H9 (cell line): ENCODE data around the gene ARID5A. TPM values are rescaled to one million over a fixed set of nuclear protein-coding genes. Genes with fewer than 3 reads are reported as not detected.

Source experiments
- DNase-seq: peaks from one replicate; pipeline ENCODE4 v3.0.0-alpha.2; 2017
- H2AFZ ChIP-seq: one replicate; pipeline ENCODE4 v1.6.1; 2013; ENCODE audit warnings: mild to moderate bottlenecking, low read length, control low read depth, moderate library complexity
- H2AK5ac ChIP-seq: 2 replicates; pipeline ENCODE4 v1.6.1; 2013; ENCODE audit warnings: low read length, control low read depth, mixed read lengths; ENCODE audit not compliant: insufficient read length
- H2BK120ac ChIP-seq: one replicate; pipeline ENCODE4 v1.6.1; 2013; ENCODE audit warnings: low read depth, mild to moderate bottlenecking, low read length, control low read depth, inconsistent platforms; ENCODE audit not compliant: poor library complexity, severe bottlenecking
- H2BK12ac ChIP-seq: 2 replicates; pipeline ENCODE4 v1.6.1; 2013; ENCODE audit warnings: low read length, control low read depth, mixed read lengths, low read depth; ENCODE audit not compliant: insufficient read length
- H2BK15ac ChIP-seq: 2 replicates; pipeline ENCODE4 v1.6.1; 2013; ENCODE audit warnings: low read depth, low read length, control low read depth
- H2BK20ac ChIP-seq: one replicate; pipeline ENCODE4 v1.6.1; 2013; ENCODE audit warnings: low read depth, mild to moderate bottlenecking, low read length, control low read depth, inconsistent platforms; ENCODE audit not compliant: poor library complexity, severe bottlenecking
- H2BK5ac ChIP-seq: 2 replicates; pipeline ENCODE4 v1.6.1; 2013; ENCODE audit warnings: low read length, control low read depth, mixed read lengths; ENCODE audit not compliant: insufficient read length
- H3K14ac ChIP-seq: 2 replicates; pipeline ENCODE4 v1.6.1; 2013; ENCODE audit warnings: low read length, control low read depth; ENCODE audit not compliant: insufficient read depth
- H3K18ac ChIP-seq: 2 replicates; pipeline ENCODE4 v1.6.1; 2013; ENCODE audit warnings: low read depth, mild to moderate bottlenecking, mixed read lengths, low read length, control low read depth; ENCODE audit not compliant: insufficient read length
- H3K23ac ChIP-seq: 2 replicates; pipeline ENCODE4 v1.6.1; 2013; ENCODE audit warnings: low read length, control low read depth, mixed read lengths, low read depth; ENCODE audit not compliant: insufficient read length
- H3K23me2 ChIP-seq: 2 replicates; pipeline ENCODE4 v1.6.1; 2013; ENCODE audit warnings: low read depth, mild to moderate bottlenecking, mixed read lengths, low read length, control low read depth; ENCODE audit not compliant: insufficient read length, poor library complexity, severe bottlenecking
- H3K27ac ChIP-seq: 2 replicates; pipeline ENCODE4 v1.5.1; 2013; ENCODE audit warnings: low read length, control low read depth, mixed read lengths, low read depth; ENCODE audit not compliant: insufficient read length
- H3K27me3 ChIP-seq: 2 replicates; pipeline ENCODE4 v1.6.1; 2013; ENCODE audit warnings: low read length, control low read depth, inconsistent platforms; ENCODE audit not compliant: insufficient read depth
- H3K4ac ChIP-seq: 2 replicates; pipeline ENCODE4 v1.6.1; 2013; ENCODE audit warnings: low read depth, mild to moderate bottlenecking, control low read depth, inconsistent platforms, low read length, moderate library complexity
- H3K4me1 ChIP-seq: 2 replicates; pipeline ENCODE4 v1.6.1; 2013; ENCODE audit warnings: low read length, control low read depth, inconsistent platforms; ENCODE audit not compliant: insufficient read depth
- H3K4me2 ChIP-seq: 2 replicates; pipeline ENCODE4 v1.6.1; 2013; ENCODE audit warnings: low read length, control low read depth, mixed read lengths; ENCODE audit not compliant: insufficient read length, insufficient read depth
- H3K56ac ChIP-seq: 2 replicates; pipeline ENCODE4 v1.6.1; 2013; ENCODE audit warnings: low read depth, mild to moderate bottlenecking, mixed read lengths, low read length, control low read depth; ENCODE audit not compliant: insufficient read length
- H3K79me1 ChIP-seq: 2 replicates; pipeline ENCODE4 v1.6.1; 2013; ENCODE audit warnings: low read depth, mild to moderate bottlenecking, moderate library complexity, low read length, control low read depth, inconsistent platforms; ENCODE audit not compliant: insufficient read depth, poor library complexity, severe bottlenecking
- H3K79me2 ChIP-seq: 2 replicates; pipeline ENCODE4 v1.6.1; 2013; ENCODE audit warnings: low read length, control low read depth, inconsistent platforms; ENCODE audit not compliant: insufficient read depth
- H3K9ac ChIP-seq: 2 replicates; pipeline ENCODE4 v1.6.1; 2013; ENCODE audit warnings: low read length, control low read depth, mixed read lengths; ENCODE audit not compliant: insufficient read length; ENCODE audit errors: extremely low read depth
- H3K9me3 ChIP-seq: one replicate; pipeline ENCODE4 v1.6.1; 2013; ENCODE audit warnings: low read depth, low read length, inconsistent platforms; ENCODE audit not compliant: control insufficient read depth
- H3T11ph ChIP-seq: one replicate; pipeline ENCODE4 v1.6.1; 2013; ENCODE audit warnings: mild to moderate bottlenecking, low read length, control low read depth, inconsistent platforms
- H4K20me1 ChIP-seq: one replicate; pipeline ENCODE4 v1.6.1; 2013; ENCODE audit not compliant: control insufficient read depth, insufficient read length, insufficient read depth
- H4K5ac ChIP-seq: 2 replicates; pipeline ENCODE4 v1.6.1; 2013; ENCODE audit warnings: low read depth, mild to moderate bottlenecking, mixed read lengths, low read length, control low read depth; ENCODE audit not compliant: insufficient read length
- H4K8ac ChIP-seq: replicated peaks from 2 replicates; pipeline ENCODE4 v1.6.1; 2013; ENCODE audit warnings: low read length, control low read depth, mixed read lengths, low read depth; ENCODE audit not compliant: insufficient read length
- H4K91ac ChIP-seq: 2 replicates; pipeline ENCODE4 v1.6.1; 2013; ENCODE audit warnings: low read depth, mild to moderate bottlenecking, moderate library complexity, mixed read lengths, low read length, control low read depth; ENCODE audit not compliant: insufficient read length
- H3K27ac Mint-ChIP-seq, 3 experiments: 2 replicates in 2 of 3; 3 replicates in 1 of 3; pipeline ENCODE4 v1.8.0; 2020 to 2021; ENCODE audit warnings: mixed read lengths in 3 of 3, mild to moderate bottlenecking in 1 of 3, moderate library complexity in 1 of 3
- H3K27me3 Mint-ChIP-seq: 2 replicates; pipeline ENCODE4 v1.8.0; 2021; ENCODE audit warnings: low read depth, mild to moderate bottlenecking, moderate library complexity, mixed read lengths
- H3K36me3 Mint-ChIP-seq, 3 experiments: 2 replicates in 2 of 3; 3 replicates in 1 of 3; pipeline ENCODE4 v1.8.0; 2020 to 2021; ENCODE audit warnings: low read depth in 3 of 3, mixed read lengths in 3 of 3; ENCODE audit not compliant: insufficient read depth in 1 of 3
- H3K4me1 Mint-ChIP-seq, 2 experiments: 2 replicates each; pipeline ENCODE4 v1.8.0; 2020; ENCODE audit warnings: mixed read lengths in 2 of 2
- H3K4me3 Mint-ChIP-seq, 2 experiments: 2 replicates in 1 of 2; 3 replicates in 1 of 2; pipeline ENCODE4 v1.8.0; 2020 to 2021; ENCODE audit warnings: mild to moderate bottlenecking in 2 of 2, mixed read lengths in 2 of 2, moderate library complexity in 1 of 2
- H3K9me3 Mint-ChIP-seq, 2 experiments: 2 replicates in 1 of 2; 3 replicates in 1 of 2; pipeline ENCODE4 v1.8.0; 2020; ENCODE audit warnings: mild to moderate bottlenecking in 2 of 2, mixed read lengths in 2 of 2, moderate library complexity in 1 of 2
- CTCF ChIP-seq: fragments of 200-600 bp; sonication (generic); conservative IDR thresholded peaks from 3 replicates; pipeline ENCODE4 v1.8.0; 2021; ENCODE audit warnings: antibody characterized with exemption, mild to moderate bottlenecking
- WGBS: extraction: QIAGEN DNeasy Blood & Tissue Kit; methylation state at CpG from one replicate; pipeline ENCODE4 v1.1.7; 2013; ENCODE audit warnings: missing lambda C conversion rate, low lambda C conversion rate, mixed read lengths; ENCODE audit not compliant: insufficient read length; ENCODE audit errors: extremely low coverage; 5-methylcytosine and 5-hydroxymethylcytosine counted together
- total RNA-seq: library from RNA; stranded (reverse); gene quantifications from 2 replicates; pipeline ENCODE4 v1.2.1, GENCODE V29; 2021

Gene ARID5A
- total RNA-seq, 1 experiment from 2014 or later: 4.5 TPM

GRCh38 chr2:96520231-96520630 lies 16.3 kb upstream of the ARID5A start:
- H3K27me3 ChIP-seq: no peaks in the 10 kb centered on the region
- no peak overlapping the region for H2AK5ac ChIP-seq
- no peak overlapping the region for H2BK12ac ChIP-seq
- H2BK20ac ChIP-seq: no peak overlapping the region
- no peak overlapping the region for H4K91ac ChIP-seq
- no peaks in the 10 kb centered on the region for H3K4me1 Mint-ChIP-seq
- DNase-seq: no peak
- H3K9me3 Mint-ChIP-seq: peaks cover 19 to 24% of the 10 kb centered on the region in 2 experiments
- no peak overlapping the region for H2BK15ac ChIP-seq
- H3T11ph ChIP-seq: no peak overlapping the region
- no peak overlapping the region for H3K4me3 Mint-ChIP-seq
- H3K4me2 ChIP-seq: no peak overlapping the region
- H3K79me2 ChIP-seq: no peaks in the 10 kb centered on the region
- no peak overlapping the region for H3K23ac ChIP-seq
- no peak overlapping the region for H3K9ac ChIP-seq
- H3K79me1 ChIP-seq: no peaks in the 10 kb centered on the region
- no peak overlapping the region for H3K14ac ChIP-seq
- WGBS: no CpG with 5 or more reads among the region's 4 CpGs
- H4K20me1 ChIP-seq: no peaks in the 10 kb centered on the region
- H2AFZ ChIP-seq: no peak overlapping the region
- H3K4ac ChIP-seq: no peak overlapping the region
- H3K56ac ChIP-seq: no peak overlapping the region
- no peak overlapping the region for H2BK5ac ChIP-seq
- H3K27ac ChIP-seq: no peak overlapping the region
- no peak overlapping the region for H2BK120ac ChIP-seq
- H3K23me2 ChIP-seq: no peaks in the 10 kb centered on the region
- no peak overlapping the region for H3K18ac ChIP-seq
- TF ChIP-seq CTCF: no peak
- H3K4me1 ChIP-seq: no peaks in the 10 kb centered on the region
- no peak overlapping the region for H3K27ac Mint-ChIP-seq
- peaks cover 4 to 9% (median 7%) of the 10 kb centered on the region in 3 experiments; a peak in 4 of 7 replicates for H3K36me3 Mint-ChIP-seq
- peaks cover 21% of the 10 kb centered on the region for H3K27me3 Mint-ChIP-seq
- no peak overlapping the region for H4K8ac ChIP-seq
- H4K5ac ChIP-seq: no peak overlapping the region
- H3K9me3 ChIP-seq: no peaks in the 10 kb centered on the region
